Measurements from ENCODE around the gene ID3.

DNA sequence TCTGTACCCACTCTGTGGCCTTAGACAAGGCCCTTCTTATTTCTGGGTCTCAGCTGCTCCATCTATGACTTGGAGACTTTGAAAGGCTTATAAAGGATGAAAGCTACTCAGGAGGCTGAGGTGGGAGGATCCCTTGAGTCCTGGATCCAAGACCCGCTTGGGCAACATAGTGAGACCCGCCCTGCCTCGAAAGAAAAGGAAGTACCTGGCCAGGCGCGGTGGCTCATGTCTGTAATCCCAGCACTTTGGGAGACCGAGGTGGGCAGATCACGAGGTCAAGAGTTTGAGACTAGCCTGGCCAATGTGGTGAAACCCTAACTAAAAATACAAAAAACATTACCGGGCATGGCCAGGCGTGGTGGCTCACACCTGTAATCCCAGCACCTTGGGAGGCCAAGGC, 13.4 kb downstream of the ID3 start:
- TF ChIP-seq, protein P1, sequence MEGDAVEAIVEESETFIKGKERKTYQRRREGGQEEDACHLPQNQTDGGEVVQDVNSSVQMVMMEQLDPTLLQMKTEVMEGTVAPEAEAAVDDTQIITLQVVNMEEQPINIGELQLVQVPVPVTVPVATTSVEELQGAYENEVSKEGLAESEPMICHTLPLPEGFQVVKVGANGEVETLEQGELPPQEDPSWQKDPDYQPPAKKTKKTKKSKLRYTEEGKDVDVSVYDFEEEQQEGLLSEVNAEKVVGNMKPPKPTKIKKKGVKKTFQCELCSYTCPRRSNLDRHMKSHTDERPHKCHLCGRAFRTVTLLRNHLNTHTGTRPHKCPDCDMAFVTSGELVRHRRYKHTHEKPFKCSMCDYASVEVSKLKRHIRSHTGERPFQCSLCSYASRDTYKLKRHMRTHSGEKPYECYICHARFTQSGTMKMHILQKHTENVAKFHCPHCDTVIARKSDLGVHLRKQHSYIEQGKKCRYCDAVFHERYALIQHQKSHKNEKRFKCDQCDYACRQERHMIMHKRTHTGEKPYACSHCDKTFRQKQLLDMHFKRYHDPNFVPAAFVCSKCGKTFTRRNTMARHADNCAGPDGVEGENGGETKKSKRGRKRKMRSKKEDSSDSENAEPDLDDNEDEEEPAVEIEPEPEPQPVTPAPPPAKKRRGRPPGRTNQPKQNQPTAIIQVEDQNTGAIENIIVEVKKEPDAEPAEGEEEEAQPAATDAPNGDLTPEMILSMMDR (IDR thresholded peaks at IDR 0.05): no peak
- TF ChIP-seq ZFX (IDR thresholded peaks at IDR 0.05; ENCODE audit: borderline replicate concordance): no peak
